NCI-H774 (cell line): ENCODE measurements around the gene GADL1.

Experiments used
- DNase-seq: peaks from one replicate; lab custom pipeline; 2025; lab: John Stamatoyannopoulos, UW

GADL1 gene, protein sequence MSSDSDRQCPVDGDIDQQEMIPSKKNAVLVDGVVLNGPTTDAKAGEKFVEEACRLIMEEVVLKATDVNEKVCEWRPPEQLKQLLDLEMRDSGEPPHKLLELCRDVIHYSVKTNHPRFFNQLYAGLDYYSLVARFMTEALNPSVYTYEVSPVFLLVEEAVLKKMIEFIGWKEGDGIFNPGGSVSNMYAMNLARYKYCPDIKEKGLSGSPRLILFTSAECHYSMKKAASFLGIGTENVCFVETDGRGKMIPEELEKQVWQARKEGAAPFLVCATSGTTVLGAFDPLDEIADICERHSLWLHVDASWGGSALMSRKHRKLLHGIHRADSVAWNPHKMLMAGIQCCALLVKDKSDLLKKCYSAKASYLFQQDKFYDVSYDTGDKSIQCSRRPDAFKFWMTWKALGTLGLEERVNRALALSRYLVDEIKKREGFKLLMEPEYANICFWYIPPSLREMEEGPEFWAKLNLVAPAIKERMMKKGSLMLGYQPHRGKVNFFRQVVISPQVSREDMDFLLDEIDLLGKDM

DNA sequence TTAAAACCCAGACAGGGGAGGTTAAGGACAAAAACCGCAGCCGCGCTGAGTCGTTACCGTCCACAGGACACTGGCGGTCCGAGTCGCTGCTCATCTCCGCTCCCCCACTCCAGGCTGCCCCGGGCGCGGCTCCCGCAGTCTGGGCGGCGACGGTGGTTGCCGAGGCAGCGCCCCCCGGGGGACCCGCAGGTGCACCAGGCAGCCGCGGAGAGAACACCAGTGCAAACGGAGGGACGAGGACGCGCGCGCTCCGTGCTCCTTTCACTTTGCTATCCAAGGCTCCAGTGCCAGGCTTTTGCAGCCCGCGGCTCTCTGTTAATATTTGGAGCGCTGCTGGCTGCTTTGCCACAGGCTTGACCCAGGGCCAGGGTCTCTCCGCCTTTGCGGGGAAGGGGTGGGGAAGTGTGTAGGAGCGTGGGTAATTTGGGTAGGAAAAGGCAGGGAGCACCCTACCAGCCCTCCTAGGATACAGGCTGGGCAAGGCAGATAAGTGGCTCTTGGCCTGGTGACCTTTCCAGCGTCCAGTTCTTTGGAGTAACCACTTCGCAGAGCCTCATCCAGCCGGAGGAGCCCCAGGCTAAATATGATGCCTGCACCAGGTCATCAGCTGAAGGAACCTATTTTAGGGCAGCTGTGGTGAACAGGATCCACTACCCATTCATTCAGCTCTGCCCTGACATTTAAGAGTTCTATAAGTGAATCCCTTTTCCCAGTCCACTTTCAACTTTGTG lies at the start of gene GADL1:
GADL1 (minus strand) TSS at position 141 of the 731 bp plus-strand sequence; CDS start at position 94, 47 bp downstream.
- no peak for DNase-seq

DNA sequence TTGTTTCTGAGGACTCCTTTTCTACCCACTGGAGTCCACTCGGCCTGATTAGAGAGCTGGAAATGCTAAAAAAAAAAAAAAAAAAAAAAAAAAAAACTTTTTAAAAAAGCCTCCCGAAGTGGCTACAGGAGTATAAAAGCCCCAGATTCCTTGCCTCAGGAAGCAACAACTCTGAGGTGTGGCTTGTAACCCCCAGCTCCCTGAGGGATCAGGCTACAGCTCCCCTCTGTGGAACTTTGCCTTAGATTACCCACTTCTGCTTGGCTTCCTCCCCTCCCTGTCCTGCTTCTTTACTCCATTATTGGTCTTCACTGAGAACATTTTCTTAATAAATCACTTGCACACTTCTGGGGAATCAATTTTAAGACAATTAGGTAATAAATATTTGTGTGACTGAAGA lies 49.7 kb upstream of the GADL1 start:
- DNase-seq, result no peak

DNA sequence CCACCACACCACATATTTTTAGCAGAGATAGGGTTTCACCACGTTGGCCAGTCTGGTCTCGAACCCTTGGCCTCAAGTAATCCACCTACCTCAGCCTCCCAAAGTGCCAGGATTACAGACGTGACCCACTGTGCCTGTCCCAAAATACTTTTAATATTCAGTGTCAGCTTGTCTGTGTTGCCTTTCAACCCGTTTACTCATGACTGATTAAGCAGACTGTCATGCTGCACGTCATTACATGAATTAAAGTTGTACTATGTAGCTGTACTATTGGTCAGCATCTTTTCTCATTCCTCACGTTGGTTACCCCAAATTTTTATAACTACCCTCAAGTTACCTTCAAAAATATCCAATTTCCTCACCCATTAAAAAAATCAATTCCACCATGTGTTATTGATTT lies 48.7 kb upstream of the GADL1 start:
- DNase-seq, result no peak

DNA sequence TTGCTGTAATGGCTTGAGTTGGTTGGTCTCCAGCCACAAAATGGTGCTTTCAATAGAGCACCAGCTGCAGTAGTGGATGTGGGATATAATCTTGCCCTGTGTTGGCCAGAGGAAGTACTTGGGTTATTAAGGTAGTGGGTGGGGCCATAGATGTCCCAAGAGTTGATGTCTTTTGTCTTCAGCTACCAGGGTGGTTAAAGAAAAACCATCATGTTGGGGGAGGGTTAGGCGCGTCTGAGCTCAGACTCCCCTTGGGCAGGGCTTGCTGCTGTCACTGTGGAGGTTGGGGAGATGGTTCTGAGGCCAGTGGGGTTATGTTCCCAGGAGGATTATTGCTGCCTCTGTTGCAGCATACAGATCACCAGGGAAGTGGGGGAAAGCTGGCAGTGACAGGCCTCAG lies 46.9 kb upstream of the GADL1 start:
- no peak for DNase-seq

DNA sequence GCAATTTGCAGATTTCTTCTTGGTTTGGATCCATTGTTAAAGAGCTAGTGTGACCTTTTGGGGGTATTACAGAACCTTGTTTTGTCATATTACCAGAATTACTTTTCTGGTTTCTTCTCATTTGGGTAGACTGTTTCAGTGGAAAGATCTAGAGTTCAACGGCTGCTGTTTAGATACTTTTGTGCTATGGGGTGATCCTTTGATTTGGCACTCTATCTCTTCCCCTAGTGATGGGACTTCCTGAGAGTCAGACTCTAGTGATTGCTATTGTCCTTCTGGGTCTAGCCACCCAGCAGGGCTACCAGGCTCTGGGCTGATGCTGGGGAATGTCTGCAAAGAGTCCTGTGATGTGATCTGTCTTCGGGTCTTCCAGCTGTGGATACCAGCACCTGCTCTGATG lies 46.3 kb upstream of the GADL1 start:
- no peak for DNase-seq

DNA sequence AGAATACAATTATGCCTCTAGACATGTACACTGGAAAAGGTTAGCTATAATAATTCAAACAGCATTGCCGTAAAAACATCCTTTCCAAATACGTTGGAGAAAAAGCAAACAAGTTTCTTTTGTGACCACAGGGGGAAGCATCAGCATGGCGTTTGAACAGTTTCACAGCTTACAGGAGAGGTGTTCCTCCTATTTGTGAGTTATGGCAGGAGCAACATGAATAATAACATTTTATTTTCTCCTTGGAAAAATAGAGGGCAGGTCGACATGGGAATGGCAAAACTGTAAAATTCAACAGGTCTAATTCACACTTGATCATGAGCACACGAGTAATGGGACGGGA lies 39.7 kb upstream of the GADL1 start:
- DNase-seq, result peak; percentile 38

DNA sequence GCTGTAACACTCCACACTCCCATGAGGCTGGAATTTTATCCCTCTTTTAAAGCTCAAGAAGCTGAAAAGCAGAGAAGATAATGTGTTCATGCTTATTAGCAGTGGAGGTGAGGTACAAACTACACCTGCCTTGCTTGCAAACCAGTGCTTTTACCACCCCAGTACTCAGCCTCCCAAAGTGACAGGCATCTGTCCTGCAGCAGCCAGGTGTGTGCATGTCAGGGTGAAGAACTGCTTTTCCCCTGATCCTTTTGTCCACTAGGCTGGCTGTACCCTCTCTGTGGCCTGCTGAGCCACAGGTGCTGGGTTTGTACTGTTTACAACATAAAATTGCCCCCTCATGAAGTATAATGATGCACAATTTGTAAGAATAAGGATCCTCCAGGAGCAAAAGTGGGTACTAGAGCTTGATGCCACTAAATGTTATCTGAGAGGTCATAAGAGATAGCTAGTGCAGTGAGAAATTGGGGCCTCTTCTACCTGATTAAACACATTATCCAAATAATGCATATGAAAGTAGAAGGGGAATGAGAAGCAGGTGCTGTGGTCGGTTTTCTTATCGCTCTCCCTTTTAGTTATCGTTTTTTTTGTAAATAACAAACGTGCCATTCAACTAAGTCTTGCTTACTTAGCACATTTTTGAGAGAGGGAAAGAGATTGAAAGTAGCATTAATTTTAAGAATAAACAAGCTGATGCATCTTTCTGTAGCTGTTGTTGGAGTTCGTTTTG lies 39.2 kb upstream of the GADL1 start:
- DNase-seq, result peak; percentile 43

DNA sequence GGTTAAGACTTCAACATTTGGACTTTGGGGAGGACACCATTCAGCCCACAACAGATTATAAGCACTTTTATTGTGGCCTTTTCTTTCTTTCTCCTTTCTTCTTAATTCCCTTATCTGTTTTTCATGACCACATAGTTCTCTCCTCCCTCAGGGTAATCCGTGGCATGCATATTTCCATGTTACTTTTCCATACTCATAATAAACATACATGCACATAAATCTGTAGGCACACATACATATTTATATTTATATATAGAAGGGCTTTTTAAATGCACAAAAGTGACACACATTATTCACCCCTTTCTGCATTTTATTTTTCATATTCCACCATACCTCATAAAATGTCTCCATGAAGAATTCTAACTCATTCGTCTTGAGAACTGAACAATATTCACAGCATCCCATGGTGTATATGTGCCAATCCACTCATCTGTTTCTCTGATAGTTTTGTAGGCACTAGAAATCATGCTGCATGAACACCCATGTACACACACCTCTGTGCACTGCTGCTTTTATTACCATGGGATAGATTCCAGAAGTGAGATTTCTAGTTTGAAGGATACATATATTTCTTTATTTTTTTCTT lies 38.1 kb upstream of the GADL1 start:
- DNase-seq, result no peak

DNA sequence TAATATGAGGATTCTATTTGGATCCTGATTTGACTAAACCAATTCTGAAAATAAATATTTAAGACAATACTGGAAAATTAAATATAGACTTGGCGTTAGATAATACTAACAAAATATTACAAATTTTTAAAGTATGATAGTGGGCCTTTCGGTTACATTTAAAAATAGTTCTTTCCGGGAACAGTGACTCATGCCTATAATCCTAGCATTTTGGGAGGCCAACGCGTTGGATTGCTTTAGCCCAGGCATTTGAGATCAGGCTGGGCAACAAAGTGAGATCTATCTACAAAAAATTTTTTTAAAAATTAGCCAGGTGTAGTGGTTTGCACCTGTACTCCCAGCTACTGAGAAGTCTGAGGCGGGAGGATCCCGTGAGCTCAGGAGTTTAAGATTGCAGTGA lies 30.3 kb upstream of the GADL1 start:
- DNase-seq, result no peak

DNA sequence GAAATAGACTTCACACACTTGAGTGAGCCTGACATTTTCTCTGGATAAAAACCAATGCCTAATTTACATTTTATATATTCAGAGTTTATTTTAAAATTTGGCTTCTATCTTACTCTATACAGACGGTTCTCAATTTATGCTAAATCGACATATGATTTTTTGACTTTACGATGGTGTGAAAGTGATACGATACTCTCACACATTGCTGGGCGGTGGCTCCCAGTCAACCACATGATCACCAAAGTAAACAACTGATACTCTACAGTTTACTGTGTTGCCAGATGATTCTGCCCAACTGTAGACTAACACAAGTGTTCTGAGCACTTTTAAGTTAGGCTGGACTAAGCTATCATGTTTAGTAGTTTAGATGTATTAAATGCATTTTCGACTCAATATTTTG lies 25.1 kb upstream of the GADL1 start:
- no peak for DNase-seq

DNA sequence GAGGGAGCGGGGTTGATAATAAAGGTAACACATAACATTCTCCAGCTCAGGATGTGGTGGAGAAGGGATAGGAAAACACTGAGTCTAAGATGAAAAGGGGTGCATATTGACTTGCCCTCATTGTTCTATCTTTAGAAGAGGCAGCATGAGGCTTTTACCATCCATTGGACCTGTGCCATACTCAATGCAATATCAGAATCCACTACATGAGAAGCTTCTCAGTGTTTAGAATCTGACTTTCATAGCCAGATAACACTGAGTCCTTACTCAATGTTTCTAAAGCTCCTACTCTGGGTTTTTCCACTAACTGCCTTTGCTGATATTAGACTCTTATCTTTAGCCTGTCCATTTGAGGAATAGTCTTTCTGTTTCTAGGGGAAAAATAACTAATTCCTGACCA lies 24.3 kb upstream of the GADL1 start:
- no peak for DNase-seq

DNA sequence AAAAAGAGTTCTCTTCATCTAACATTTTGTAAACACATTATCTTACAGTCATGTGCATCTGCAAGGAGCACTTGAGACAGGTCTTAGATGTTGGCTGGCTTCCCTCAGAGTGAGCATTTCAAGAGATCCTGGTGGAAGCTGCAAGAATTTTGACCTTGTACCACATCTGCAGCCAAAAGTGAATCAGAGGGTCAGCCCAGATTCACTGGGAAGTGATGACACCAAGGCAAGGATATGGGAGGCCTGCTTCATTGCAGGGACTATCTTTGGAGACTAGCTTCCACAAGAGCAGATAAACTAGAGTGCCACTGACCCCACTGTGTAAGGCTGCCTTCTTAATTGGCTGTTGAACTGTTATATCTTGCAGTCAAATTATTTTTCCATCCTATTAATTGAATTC lies 21.3 kb upstream of the GADL1 start:
- no peak for DNase-seq

DNA sequence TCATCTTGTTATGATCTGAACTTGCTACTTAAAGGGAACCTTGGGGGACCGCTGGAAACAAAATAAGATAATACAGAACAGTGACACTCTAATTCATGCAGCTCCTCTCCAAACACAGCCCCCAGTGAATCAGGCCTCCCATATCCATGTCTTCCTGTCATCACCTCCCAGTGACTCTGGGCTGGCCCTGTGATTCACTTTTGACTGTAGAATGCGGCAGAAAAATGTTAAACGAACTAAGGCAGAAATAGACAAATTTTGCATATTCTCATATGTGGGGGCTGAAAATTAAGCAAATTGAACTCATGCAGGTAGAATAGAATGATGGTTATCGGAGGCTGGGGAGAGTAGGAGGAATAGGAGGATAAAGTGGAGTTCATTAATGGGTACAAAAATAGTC lies 20.2 kb upstream of the GADL1 start:
- no peak for DNase-seq

DNA sequence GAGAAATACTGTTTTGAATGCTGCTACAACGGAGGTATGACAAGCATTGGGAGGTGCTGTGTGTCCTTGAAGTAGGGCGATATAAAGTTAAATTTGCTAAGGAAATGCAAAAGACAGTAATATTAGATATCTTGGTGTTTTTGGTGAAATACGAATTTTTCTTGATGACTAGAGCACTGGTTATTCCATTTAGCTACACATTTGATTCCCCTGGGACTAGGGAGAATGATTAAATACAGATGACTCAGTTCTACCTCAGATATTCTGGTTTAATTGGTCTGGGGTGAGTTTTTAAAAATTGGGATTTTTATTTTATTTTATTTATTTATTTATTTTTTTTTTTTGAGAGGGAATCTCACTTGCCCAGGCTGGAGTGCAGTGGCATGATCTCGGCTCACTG lies 18.7 kb upstream of the GADL1 start:
- DNase-seq, result no peak

DNA sequence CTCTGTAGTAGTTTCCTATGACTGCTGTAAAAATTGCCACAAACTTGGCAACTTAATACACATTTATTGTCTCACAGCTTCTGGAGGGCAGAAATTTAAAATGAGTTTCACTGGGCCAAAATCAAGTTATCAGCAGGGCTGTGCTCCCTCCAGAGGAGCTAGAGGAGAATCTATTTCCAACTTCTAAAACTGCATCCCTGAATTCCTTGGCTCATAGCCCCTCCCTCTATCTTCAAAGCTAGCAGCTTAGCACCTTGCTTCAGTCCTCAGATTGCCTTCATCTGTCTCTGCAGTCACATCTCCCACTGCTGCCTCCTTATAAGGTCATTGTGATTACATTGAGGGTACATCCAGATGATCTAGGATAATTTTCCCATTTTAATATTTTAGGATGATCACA lies 17.8 kb upstream of the GADL1 start:
- no peak for DNase-seq

DNA sequence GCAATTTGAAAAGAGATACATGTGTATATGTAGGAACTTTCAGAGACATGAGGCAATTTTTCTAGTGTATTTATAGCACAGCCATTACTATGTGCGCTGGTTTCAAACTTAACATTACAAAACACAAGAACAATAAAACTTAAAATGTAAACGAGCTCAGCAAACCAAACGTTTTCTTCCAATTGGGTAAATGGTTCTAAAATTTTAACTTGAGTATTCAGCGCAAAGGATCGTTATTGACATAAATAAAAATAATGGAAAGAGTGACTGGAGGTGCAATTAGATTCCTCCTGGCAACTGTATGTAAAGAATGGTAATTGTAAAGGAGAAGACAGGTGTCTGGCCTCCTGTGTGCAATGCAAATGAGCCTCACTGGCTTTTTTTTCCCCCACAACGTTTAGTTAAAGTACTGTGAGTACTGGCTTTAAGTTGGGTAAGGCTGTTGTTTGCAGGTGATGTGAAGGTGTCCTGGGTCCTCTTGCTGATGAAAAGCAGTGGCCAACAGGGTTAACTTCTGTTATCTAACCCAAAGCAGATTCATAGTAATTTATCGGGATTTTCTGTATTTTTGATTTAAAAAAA lies 14.1 kb upstream of the GADL1 start:
- peak; percentile 69 for DNase-seq

DNA sequence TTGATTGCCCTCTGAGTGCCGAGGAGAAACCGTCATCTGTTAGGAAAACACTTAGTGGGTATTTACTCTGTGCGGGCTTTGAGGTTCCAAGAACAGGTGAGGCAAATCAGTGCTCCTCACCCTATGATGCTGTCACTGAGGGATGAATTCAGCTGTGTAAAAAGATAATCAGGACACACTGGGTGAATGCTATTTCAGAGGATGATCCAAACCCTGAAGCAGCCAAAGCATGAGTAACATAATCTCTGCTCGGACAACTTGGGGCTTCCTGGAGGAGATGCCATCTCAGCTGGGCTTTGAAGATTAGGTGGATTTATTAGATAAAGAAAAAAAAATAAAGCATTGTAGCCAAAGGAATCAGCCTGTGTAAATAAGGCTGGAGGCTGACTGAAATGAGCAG lies 10.5 kb upstream of the GADL1 start:
- DNase-seq, result no peak

DNA sequence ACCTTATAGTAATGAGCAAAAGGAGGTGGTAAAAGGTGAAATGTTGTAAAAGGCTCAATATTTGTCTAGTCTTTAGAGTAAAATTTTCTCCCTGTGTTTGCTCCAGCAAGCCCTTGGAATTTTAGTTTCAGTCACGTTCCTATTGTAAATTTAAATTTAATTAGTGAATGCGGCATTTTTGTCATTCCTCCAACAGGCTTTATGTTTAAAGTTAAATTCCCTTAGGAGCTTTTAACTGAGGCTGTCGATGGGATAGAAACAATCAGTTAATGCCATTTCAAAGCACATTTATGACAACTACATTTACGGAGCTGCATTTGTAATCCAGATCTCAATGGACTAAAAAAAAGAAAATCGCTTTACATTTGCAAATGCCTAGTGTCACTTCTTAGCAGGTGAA lies 868 bp upstream of the GADL1 start:
- DNase-seq, result no peak

DNA sequence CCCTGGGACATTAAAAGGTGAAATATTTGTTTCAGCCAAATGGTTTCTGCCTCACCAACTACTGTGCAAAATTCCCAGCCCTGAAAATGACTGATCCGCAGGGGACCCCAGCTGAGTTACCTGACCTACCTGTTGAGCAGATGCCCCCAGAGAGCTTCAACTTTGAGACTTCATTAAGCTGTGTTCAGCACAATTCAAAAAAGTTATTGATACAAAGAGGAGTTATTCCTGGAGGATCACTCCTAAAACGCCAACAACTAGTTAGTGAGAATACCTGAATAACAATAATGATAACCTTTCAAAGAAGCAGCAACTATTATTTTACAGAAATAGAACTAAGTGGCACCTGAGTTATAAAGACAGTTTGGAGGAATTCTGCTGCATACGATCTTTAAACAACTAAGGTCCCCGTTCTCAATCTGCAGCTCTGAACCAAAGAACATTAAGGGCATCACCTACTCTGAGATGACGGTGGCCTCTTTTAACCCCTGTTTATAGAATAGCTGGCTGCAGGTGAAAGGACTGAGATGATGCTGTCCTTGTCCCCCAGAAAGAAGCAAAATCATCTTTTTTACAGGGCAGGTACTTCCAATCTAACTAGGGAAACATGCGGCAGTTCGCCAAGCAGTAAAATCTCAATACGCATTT lies 659 bp downstream of the GADL1 start:
- DNase-seq, result no peak

DNA sequence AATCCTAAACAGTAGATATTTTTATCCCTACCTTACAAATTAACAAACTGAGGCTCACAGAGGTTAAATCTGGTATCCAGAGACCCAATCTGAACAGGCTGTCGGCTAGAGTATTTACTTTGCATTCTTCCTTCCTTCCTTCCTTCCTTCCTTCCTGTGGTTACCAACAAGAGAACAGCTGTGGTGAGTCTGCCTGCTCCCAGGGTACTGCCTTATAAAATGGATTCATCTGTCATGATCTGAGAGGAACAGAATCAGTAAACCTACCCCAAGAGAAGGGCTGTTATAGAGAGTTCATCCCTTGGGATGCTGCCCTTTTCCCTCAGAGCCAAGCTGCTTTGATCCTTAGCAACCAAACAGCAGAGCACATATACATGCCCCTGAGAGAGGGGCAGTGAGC lies 3.6 kb downstream of the GADL1 start:
- DNase-seq, result no peak

DNA sequence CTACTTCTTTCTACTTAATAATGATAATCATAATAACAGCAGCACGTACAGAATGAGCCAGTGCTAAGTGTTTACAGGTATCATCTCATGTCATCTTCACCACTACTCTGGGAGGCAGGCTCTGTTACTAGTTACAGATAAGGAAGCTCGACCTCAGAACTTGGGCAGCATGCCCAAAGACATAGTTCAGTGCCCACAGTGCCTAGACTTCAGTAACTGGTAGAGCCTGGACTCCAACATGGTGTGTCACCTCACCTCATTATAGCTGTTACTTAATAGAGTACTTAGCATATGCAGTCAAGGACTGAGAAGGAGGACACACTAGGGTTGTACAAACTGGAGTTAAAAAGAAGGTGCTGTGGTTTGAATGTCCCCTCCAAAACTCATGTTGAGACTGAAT lies 7.6 kb downstream of the GADL1 start:
- no peak for DNase-seq

DNA sequence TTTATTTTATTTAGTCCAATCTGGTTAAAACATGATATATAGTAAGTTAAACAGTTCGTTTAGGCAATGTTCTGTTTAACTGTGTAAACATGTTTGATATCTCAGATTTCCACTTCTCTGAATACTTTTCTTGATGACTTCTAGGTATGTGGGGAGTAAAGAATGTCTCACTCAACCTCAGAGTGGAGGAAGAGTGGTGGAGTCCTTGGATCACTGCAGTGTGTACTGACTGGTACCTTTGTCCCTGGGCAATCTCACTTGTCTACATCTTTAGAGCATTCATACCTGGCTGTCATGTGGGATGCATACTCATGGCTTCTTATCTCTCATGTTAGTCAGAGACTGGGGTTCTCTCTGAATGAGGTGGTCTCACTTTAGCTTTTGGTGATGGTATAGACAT lies 15.6 kb downstream of the GADL1 start:
- DNase-seq, result no peak
